ENCODE measurements around the gene CAMK2A. TPM values are rescaled to one million over a fixed set of nuclear protein-coding genes. Genes with fewer than 3 reads are reported as not detected.

CAMK2A gene
- polyA plus RNA-seq, 1 of the 3 experiments (the other 2 are of a cell fraction): 0.10 TPM

DNA sequence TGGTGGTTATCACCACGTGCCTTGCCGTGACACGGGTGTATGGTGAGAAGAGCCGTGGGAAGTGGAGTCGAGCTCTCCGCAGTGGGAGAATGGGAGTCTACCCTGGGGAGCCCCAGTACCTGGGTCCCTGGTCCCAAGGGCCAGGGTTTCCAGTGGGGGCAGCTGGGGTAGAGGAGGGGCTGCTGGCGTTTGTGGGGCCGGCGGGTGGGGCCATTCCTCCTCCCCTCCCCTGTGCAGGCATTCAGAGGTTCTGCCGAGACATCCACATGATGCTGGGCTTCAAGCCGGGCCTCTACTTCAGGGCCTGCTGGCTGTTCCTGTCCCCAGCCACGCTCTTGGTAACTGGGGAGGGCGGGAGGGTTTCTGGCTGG lies 85.0 kb downstream of the CAMK2A start:
- Histone ChIP-seq H3F3A (replicated peaks; ENCODE audit: insufficient read depth) (no peaks in the 10 kb centered on the region), H3K9me3 (no peaks in the 10 kb centered on the region), H3K27ac (ENCODE audit: low read depth in 2 of 2, low read length in 1 of 2) (no peak overlapping the region), H4K20me1 (ENCODE audit: insufficient read depth) (no peaks in the 10 kb centered on the region), H3K27me3 (ENCODE audit: insufficient read depth) (no peaks in the 10 kb centered on the region; the same call in 1 of the 2 replicates), H3K4me1 (ENCODE audit: control insufficient read depth in 1 of 2, insufficient read depth in 2 of 2, low read depth in 1 of 2, low read length in 1 of 2) (0 out of 4 replicates have a peak, but pooled peaks cover 0 to 4% of the 10 kb centered on the region in 2 experiments), H3K9ac (no peak overlapping the region), H3K4me3 (ENCODE audit: low read depth in 2 of 2, low read length in 1 of 2) (no peak overlapping the region), H3K79me2 (ENCODE audit: insufficient read depth) (no peaks in the 10 kb centered on the region), H3K36me3 (replicated peaks in 1 of 2; ENCODE audit: control insufficient read depth in 1 of 2, insufficient read depth in 2 of 2, low read length in 1 of 2) (no peaks in the 10 kb centered on the region), H3K4me2 (no peak overlapping the region), H2AFZ (ENCODE audit: low read depth) (no peak overlapping the region), H3K9me2 (no peaks in the 10 kb centered on the region)
- WGBS (ENCODE audit: low lambda C conversion rate): 95% methylated on average over 4 of the region's 13 CpGs
- POLR2A ChIA-PET: no interaction called here
- CTCF ChIA-PET: interaction anchor here (0.5 to 2.7 kb wide), 2 partner anchors 13 to 54 kb away, joined by 3 to 16 read pairs; no protein-coding TSS in a partner anchor
- no peak for DNase-seq
- TF ChIP-seq FOSL2 (IDR thresholded peaks at IDR 0.05; ENCODE audit: borderline replicate concordance, low read depth): no peak
- TF ChIP-seq RCOR1 (IDR thresholded peaks at IDR 0.05; ENCODE audit: low read length): no peak
- TF ChIP-seq FOXJ3 (CRISPR knock-in tag; IDR thresholded peaks at IDR 0.05): no peak
- TF ChIP-seq, protein P1, sequence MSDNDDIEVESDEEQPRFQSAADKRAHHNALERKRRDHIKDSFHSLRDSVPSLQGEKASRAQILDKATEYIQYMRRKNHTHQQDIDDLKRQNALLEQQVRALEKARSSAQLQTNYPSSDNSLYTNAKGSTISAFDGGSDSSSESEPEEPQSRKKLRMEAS (IDR thresholded peaks at IDR 0.05; ENCODE audit: low read depth): no peak
- TF ChIP-seq, protein P2, sequence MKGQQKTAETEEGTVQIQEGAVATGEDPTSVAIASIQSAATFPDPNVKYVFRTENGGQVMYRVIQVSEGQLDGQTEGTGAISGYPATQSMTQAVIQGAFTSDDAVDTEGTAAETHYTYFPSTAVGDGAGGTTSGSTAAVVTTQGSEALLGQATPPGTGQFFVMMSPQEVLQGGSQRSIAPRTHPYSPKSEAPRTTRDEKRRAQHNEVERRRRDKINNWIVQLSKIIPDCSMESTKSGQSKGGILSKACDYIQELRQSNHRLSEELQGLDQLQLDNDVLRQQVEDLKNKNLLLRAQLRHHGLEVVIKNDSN (IDR thresholded peaks at IDR 0.05; ENCODE audit: borderline replicate concordance, low read depth): no peak
- no peak for TF ChIP-seq EP300 (IDR thresholded peaks at IDR 0.05; ENCODE audit: borderline replicate concordance in 1 of 2, low read depth in 1 of 2, low read length in 1 of 2)
- TF ChIP-seq EZH2phosphoT487 (IDR thresholded peaks at IDR 0.05; ENCODE audit: borderline replicate concordance, low read depth): no peak
- TF ChIP-seq, protein P3, sequence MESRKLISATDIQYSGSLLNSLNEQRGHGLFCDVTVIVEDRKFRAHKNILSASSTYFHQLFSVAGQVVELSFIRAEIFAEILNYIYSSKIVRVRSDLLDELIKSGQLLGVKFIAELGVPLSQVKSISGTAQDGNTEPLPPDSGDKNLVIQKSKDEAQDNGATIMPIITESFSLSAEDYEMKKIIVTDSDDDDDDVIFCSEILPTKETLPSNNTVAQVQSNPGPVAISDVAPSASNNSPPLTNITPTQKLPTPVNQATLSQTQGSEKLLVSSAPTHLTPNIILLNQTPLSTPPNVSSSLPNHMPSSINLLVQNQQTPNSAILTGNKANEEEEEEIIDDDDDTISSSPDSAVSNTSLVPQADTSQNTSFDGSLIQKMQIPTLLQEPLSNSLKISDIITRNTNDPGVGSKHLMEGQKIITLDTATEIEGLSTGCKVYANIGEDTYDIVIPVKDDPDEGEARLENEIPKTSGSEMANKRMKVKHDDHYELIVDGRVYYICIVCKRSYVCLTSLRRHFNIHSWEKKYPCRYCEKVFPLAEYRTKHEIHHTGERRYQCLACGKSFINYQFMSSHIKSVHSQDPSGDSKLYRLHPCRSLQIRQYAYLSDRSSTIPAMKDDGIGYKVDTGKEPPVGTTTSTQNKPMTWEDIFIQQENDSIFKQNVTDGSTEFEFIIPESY (IDR thresholded peaks at IDR 0.05; ENCODE audit: borderline replicate concordance, low read depth): no peak
- no peak for TF ChIP-seq NRF1 (IDR thresholded peaks at IDR 0.05; ENCODE audit: low read depth, low read length)
- TF ChIP-seq, protein P4, sequence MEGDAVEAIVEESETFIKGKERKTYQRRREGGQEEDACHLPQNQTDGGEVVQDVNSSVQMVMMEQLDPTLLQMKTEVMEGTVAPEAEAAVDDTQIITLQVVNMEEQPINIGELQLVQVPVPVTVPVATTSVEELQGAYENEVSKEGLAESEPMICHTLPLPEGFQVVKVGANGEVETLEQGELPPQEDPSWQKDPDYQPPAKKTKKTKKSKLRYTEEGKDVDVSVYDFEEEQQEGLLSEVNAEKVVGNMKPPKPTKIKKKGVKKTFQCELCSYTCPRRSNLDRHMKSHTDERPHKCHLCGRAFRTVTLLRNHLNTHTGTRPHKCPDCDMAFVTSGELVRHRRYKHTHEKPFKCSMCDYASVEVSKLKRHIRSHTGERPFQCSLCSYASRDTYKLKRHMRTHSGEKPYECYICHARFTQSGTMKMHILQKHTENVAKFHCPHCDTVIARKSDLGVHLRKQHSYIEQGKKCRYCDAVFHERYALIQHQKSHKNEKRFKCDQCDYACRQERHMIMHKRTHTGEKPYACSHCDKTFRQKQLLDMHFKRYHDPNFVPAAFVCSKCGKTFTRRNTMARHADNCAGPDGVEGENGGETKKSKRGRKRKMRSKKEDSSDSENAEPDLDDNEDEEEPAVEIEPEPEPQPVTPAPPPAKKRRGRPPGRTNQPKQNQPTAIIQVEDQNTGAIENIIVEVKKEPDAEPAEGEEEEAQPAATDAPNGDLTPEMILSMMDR (IDR thresholded peaks at IDR 0.05): no peak
- TF ChIP-seq MEF2A (IDR thresholded peaks at IDR 0.05; ENCODE audit: borderline replicate concordance, low read depth): no peak
- TF ChIP-seq TCF12 (IDR thresholded peaks at IDR 0.05): no peak
- no peak for TF ChIP-seq CHD2 (IDR thresholded peaks at IDR 0.05; ENCODE audit: low read length, partially characterized antibody)
- no peak for TF ChIP-seq GATA2 (CRISPR knock-in tag; IDR thresholded peaks at IDR 0.05)
